GM19351 (cell line): ENCODE results near the gene LCN9.

Source experiments
- ATAC-seq: cut with Tn5 transposase; IDR thresholded peaks from one replicate; pipeline ENCODE4 v1.9.1; 2021; ENCODE audit warnings: mild to moderate bottlenecking, moderate library complexity; ENCODE audit not compliant: unreplicated experiment

Gene LCN9

DNA sequence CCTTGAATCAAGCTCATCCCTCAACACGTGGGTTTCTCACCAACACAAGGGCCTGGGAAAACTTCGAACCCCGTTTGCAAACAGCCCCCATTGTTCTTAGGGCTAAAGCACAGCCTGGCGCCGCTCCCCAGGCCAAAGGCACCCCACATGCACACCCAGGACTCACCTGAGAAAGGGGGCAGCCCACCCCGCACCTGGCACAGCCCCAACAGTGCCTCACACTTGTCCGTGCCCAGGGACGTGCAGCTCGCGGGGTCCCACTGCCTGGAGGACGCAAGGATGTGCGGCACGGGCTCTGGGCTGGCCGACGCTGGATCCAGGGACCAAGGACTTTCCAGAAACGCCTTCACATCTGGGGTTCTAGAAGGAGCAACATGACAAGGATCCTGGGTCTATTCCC, 33.3 kb downstream of the LCN9 start:
- no peak for ATAC-seq

DNA sequence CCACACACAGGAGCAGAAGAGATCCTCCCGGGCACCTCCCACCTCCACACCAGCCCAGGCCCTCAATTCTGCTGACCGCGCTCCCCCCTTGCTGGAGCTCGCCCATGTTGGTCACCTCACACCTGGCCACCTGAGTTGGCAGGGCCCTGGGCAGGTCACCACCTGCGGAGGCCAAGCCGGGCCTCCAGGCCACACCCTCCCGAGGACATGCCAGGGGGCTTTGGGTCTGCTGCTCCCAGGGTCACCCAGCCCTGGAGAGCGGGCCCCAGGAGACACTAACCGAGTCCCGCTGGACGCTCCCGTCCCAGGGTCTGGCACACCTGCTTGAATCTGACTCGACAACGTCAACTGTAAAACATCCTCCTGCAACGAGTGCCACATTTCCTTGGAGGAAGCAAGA, 34.1 kb downstream of the LCN9 start:
- no peak for ATAC-seq

DNA sequence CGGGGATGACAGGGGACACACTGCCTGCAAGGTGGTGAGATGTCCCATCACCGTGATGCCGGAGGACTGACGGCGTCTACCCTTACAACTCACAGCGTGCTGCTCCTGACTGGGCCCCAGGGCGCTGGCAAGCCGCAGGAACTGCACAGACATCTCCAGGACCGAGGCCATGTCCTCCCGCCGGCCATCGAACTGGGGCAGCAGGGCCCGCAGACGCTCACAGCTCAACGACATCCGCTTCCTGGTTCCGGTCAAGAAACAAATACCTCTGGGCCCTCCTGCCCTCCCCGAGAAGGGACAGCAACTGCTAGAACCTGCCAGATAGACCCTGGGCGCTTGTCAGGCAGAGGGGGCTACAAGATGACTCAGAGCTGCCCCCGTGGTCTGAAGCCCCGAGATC, 35.1 kb downstream of the LCN9 start:
- no peak for ATAC-seq

DNA sequence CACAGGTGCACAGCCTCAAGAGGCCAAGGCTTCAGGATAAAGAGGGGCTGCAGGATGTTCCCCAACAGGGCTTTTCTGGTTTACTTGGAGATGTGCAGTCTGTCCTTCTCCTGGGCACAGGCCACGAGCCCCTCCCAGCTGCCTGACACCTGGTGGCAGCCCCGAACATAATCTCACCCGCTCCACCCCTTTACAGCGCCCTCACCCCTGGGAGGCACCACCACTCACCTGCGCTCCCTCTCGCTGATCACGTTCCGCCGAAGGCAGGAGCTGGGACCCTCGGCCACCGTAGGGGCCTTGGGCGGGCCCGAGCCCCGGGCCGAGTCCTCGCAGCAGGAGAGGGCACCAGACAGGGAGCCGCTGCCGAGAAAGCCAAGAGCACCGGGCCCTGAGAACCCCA, 35.7 kb downstream of the LCN9 start:
- ATAC-seq = no peak

- ATAC-seq = no peak
Observed at GRCh38 chr9:135699440-135699839, 36.3 kb downstream of the LCN9 start, which contains the start of gene SOHLH1. TSS of gene SOHLH1 (minus strand) at chr9:135699481. CDS start at chr9:135699467, 14 bp downstream.

GRCh38 chr9:135700525-135700924, 37.4 kb downstream of the LCN9 start:
- ATAC-seq = no peak

DNA sequence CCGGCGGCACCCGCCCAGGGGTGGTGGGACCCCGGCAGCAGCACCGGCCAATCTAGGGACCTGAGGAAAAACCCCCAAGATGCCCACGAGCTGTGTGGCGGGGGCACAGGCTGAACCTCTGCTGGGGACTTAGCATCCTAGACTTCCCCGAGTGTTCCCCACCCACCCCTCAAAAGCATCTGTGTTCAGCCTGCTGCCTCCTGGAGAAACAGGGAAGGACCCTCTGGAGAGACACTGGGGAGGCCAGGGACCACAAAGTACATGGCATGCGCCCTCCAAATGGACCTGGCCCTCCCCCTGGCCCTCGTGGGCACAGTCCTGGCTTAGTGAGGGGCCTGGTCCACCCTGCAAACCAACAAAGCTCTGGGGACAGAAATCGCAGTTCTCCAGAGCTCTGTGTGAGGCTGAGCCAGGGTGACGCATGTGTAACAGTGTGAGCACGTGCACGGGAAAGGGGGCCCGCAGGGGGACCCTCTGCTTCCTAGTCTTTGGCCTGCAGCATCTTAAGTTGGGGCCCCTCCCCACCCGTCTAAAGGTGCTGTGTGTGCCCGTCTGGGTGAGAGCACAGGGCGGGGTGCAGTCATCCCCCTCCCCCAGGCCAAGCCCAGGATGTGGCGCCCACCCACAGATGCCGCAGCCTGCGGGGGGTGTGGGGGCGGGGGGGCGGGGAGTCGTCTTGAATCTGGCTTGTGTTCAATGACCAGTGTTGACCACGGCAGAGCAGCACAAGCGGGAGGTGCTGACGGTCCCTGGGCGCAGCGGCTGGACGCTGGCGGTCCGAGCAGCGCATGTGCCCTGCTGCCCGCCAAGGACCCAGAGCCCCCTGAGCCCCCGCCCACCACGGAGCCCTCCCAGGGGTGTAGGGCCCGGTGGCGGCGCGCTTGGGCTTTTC, 38.2 kb downstream of the LCN9 start:
- no peak for ATAC-seq

- no peak for ATAC-seq
Observed at GRCh38 chr9:135701959-135702721, 39.0 kb downstream of the LCN9 start, which contains the start of gene KCNT1. TSS of gene KCNT1 (plus strand) at chr9:135702185. CDS start at chr9:135702259, 74 bp downstream.

DNA sequence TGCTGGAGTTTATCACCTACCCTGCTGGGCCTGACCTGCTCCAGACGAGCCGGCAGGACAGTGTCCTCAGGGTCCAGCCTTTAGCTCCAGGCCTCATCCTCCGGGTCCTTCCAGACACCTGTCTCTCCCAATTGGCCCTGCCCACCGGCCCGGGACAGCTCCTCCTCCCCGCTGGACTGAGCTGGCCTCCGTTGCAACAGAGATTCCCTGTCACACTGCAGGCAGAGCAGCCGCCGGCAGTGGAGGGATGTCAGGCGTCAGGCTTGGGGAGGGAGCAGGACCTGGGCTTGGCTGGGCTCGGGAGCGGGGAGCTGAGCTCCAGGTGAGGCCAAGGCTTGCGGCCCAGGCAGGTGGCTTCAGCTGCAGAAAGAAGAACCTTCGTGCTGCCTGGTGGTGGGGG, 40.6 kb downstream of the LCN9 start:
- no peak for ATAC-seq

- no peak for ATAC-seq
Observed at GRCh38 chr9:135704483-135704882, 41.4 kb downstream of the LCN9 start.

- ATAC-seq = no peak
Observed at GRCh38 chr9:135705376-135705775, 42.3 kb downstream of the LCN9 start.

DNA sequence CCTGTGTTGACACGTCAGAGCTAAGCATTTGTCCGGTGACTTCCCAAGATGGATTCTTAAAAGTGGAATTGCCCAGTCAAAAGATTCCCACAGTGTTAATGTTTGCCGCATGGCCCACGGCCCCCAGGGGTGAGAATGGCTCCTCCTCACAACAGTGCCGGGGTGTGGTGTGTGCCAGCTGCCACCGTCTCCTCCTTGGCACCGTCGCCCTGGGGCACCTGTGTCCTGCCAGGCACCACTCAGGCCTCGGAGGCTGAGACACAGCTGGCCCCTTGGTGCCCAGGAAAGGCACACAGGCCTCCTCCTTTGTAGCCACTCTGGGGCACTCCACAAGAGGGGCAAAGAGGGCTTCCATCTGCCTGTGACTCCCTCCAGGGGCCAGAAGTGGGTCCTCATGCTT, 43.2 kb downstream of the LCN9 start:
- no peak for ATAC-seq

DNA sequence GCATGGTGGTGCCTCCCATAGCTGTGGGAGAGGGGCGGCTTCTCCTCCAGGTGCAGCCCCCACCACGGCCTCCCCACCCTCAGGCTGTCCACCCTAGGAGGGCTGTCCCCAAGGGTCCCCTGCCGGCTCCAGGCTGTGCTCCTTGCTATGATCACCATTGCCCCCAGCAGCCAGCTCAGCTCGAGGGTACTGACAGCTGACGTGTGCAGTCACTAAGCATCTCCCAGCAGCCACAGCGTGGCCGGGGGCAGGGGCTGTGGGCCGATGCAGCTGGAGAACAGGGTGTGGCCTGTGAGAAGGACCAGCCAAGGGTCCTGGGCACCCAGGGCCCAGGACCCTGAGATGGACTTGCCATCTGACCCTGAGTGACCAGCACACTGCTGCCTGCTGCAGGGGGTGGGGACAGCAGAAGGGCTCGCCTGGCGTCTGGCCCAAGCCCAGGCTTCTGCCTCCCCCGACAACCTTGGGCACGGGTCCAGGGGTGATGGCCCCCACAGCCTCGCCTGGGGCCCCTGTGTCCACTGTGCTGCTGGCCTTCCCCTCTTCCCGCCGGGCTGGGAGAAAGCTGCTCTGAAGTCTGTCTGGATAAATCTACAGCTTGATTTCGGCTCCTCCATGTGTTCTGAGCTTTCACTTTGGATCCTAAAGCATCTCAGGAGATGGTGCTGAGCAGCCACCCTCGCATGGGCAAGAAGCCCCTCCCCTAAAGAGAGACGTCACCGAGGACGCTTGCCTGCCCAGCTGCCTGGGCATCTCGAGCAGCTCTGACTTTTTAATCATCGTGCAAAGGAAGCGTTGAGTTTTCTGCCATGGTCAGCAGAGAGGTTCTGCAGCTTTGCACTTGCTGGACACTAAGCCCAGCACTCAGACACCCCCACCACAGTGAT, 44.4 kb downstream of the LCN9 start:
- no peak for ATAC-seq

- ATAC-seq = no peak
Observed at GRCh38 chr9:135708164-135708563, 45.1 kb downstream of the LCN9 start.

GRCh38 chr9:135711391-135711790, 48.3 kb downstream of the LCN9 start:
- no peak for ATAC-seq

DNA sequence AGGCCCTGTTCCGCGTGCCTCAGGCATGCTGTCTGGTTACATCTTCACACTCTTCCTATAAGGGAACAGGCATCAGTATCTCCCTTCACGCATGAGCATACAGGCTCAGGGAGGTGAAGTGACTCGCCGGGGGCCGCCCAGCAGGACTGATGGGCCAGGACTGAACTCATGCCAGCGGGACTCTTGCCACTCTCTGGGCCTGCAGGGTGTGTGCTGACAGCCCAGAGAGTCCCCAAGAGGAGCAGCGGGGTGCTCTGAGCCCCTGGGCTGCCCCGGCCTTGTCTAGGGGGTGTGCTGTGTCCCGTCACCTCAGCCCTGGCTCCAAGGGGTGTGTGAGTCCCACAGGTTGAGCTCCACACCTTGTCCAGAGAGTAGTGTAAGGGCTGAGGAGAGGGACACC, 48.8 kb downstream of the LCN9 start:
- ATAC-seq = no peak

- ATAC-seq = no peak
Observed at GRCh38 chr9:135712613-135713295, 49.6 kb downstream of the LCN9 start.

GRCh38 chr9:135714242-135715055, 51.3 kb downstream of the LCN9 start:
- ATAC-seq = no peak

DNA sequence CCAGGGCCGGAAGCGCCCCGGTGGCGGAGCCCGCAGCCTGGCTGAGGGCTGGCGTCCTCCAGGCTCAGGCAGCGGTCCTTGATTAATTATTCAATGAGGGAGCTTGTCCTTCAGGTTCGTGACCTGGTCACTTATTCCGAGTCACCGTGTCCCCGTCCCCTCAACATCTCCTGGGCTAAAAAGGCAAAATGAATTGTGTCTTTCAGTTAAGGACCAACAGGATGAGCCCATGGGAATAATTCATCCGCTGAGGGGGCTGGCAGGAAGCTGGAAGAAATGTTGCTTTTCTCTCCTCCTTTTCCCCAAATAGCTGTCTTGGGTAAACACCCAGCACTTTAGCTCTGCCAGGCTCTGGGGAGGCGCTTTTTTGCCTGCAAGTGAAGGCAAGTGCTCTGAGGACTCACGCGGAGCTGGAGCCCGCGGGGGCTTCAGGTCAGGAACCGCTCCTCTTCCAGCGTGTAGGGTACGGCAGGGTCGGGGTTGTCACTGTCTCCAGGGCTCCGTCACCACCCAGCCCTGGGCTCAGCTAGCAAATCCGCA, 52.0 kb downstream of the LCN9 start:
- no peak for ATAC-seq
